Measurements from ENCODE around the gene BANP. TPM values are rescaled to one million over a fixed set of nuclear protein-coding genes. Genes with fewer than 3 reads are reported as not detected.
"Not testable (repeated sequence)": the region's sequence is repeated elsewhere in the genome, so short reads cannot be mapped to it uniquely, and the experiment has no call there.

Gene BANP
- total RNA-seq, 1 donor from 2014 or later = 44.9 TPM

DNA sequence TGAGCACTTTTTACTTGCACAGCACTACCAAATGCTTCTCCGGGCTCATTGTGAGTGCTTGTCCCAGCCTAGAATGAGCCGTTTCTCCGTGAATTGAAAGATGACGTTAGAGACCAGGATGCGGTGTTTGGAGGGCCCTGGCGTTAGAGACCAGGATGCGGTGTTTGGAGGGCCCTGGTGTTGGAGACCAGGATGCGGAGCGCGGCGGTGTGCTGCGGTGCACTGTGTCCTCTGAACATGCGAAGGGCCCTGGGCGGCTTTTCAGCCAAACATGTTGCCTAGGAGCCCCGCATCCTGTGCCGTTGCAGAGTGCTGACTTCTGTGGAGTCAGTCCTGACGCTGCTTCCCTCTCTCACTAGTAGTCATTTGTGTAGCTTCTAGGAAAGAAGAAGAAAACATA, 42.7 kb downstream of the BANP start:
- H3K4me3 Mint-ChIP-seq = no peak overlapping the region
- peaks cover 3% of the 10 kb centered on the region for H3K4me1 Mint-ChIP-seq
- no peaks in the 10 kb centered on the region for H3K9me3 Mint-ChIP-seq
- intact Hi-C loops (cut with micrococcal nuclease) = no loop called here
- DNase-seq = no peak
- H3K27ac Mint-ChIP-seq = no peak overlapping the region
- H3K27me3 Mint-ChIP-seq = no peaks in the 10 kb centered on the region
- H3K36me3 Mint-ChIP-seq (ENCODE audit: low read depth) = peaks cover 31% of the 10 kb centered on the region

DNA sequence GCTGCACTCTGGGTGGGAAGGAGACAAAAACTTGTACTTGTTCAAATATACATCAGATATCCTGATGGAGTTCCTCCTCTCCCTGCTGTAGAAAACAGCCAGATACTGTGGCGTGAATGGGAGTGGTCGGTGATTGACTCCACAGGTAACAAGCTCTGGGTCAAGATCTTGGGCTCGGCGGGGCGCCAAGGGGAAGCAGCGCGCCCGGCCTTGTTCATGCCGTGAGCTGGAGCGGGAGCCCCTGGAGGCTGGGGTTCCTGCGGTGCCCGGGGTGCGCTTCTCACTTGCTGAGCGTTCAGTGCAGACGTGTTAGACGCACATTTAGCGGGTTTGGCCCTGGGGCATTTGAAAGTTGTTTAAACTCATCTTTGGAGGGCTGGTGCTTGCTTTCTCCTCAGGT, 44.4 kb downstream of the BANP start:
- peaks cover 26% of the 10 kb centered on the region for H3K36me3 Mint-ChIP-seq (ENCODE audit: low read depth)
- DNase-seq = no peak
- H3K27ac Mint-ChIP-seq = no peak overlapping the region
- intact Hi-C loops (cut with micrococcal nuclease) = no loop called here
- no peaks in the 10 kb centered on the region for H3K27me3 Mint-ChIP-seq
- peaks cover 3% of the 10 kb centered on the region for H3K4me1 Mint-ChIP-seq
- H3K4me3 Mint-ChIP-seq = no peak overlapping the region
- H3K9me3 Mint-ChIP-seq = no peaks in the 10 kb centered on the region

DNA sequence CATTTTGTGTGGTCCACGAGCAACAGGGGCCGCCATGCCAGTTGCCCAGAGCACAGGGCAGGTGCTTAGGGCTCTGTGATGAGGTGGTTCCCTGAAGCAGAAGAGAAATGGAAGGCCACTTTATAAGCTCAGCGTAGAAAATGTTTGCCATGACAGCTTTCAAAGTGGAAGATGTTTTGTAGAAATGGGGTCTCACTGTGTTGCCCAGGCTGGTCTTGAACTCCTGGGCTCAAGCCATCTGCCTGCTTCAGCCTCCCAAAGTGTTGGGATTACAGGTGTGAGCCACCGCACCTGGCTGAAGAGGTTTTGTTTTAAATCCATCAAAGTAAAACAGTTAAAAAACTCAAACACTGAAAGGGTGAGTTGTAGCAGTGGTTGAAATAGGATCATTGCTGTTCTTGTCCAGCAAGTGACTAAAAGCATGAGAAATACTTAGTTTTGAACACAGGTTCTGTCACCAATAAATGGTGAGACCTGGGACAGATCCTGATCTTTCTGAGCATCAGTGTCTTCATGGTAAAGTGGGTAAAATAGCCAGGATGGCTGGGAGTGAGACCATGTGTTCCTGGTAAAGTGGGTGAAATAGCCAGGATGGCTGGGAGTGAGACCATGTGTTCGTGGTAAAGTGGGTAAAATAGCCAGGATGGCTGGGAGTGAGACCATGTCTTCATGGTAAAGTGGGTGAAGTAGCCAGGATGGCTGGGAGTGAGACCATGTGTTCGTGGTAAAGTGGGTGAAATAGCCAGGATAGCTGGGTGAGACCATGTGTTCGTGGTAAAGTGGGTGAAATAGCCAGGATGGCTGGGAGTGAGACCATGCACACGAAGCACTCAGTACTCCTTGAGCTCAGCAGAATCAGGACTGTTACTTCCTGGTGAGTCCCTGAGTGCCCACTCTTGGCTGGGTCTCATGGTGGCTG, 46.0 kb downstream of the BANP start:
- DNase-seq = no peak
- no peak overlapping the region for H3K27ac Mint-ChIP-seq
- H3K36me3 Mint-ChIP-seq (ENCODE audit: low read depth) = peaks cover 20% of the 10 kb centered on the region

DNA sequence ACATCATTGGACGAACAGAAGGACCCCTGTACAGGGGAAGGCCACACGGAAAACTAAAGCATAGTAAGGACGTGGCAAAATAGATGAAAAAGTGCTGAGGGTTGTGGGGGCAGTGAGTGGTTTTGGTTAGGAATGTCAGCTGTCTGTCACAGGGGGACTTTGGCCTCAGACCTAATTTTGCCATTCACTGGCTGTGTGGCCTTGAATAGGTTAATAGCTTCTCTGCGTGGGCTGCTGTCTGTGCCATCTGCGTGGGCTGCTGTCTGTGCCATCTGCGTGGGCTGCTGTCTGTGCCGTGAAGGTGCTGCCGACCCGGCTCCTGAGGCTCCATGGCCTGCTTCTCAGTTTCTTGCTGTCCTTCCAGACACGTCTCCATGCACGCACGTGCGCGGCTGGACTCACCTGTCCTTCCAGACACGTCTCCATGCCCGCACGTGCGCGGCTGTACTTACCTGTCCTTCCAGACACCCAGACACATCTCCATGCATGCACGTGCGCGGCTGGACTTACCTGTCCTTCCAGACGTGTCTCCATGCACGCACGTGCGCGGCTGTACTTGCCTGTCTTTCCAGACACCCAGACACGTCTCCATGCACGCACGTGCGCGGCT, 47.1 kb downstream of the BANP start:
- H3K4me1 Mint-ChIP-seq; H3K27ac Mint-ChIP-seq; H3K9me3 Mint-ChIP-seq; DNase-seq; H3K4me3 Mint-ChIP-seq; H3K27me3 Mint-ChIP-seq; intact Hi-C loops (cut with micrococcal nuclease): not testable (repeated sequence)
- peaks cover 15% of the 10 kb centered on the region for H3K36me3 Mint-ChIP-seq (ENCODE audit: low read depth)

More for the DNA sequence above, 46.0 kb downstream of the BANP start:
- H3K9me3 Mint-ChIP-seq = no peaks in the 10 kb centered on the region
- intact Hi-C loops (cut with micrococcal nuclease) = no loop called here
- H3K4me3 Mint-ChIP-seq = no peak overlapping the region
- H3K4me1 Mint-ChIP-seq = peaks cover 3% of the 10 kb centered on the region
- H3K27me3 Mint-ChIP-seq = no peaks in the 10 kb centered on the region

DNA sequence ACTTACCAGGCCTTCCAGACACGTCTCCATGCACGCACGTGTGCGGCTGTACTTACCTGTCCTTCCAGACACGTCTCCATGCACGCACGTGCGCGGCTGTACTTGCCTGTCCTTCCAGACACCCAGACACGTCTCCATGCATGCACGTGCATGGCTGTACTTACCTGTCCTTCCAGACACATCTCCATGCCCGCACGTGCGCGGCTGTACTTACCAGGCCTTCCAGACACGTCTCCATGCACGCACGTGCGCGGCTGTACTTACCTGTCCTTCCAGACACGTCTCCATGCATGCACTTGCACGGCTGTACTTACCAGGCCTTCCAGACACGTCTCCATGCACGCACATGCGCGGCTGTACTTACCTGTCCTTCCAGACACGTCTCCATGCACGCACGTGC, 47.8 kb downstream of the BANP start:
- H3K4me3 Mint-ChIP-seq; H3K27me3 Mint-ChIP-seq; H3K4me1 Mint-ChIP-seq; intact Hi-C loops (cut with micrococcal nuclease); DNase-seq; H3K9me3 Mint-ChIP-seq; H3K27ac Mint-ChIP-seq: not testable (repeated sequence)
- H3K36me3 Mint-ChIP-seq (ENCODE audit: low read depth) = peaks cover 14% of the 10 kb centered on the region

DNA sequence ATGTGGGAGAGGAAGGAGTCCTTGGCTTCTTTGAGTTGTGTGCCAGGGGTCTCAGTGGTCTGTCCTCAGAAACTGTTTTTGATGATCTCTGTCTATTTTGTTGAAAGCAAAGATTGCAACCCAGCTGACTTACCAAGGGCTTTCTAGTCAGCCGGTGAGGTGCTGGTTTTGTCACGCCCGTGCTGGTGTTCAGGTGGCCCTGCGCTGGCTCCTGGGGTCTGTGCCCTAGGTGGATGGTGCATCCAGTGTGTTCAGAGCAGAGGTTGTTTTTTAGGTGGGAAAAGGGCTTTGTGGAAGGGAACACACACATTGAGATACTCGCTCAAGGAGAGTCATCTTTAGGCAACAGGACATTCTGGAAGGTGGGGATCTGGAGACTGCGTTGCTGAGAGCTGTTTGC, 51.0 kb downstream of the BANP start:
- no peak for DNase-seq
- intact Hi-C loops (cut with micrococcal nuclease) = no loop called here
- H3K27ac Mint-ChIP-seq = no peak overlapping the region
- H3K4me3 Mint-ChIP-seq = no peak overlapping the region
- peaks cover 5% of the 10 kb centered on the region for H3K4me1 Mint-ChIP-seq
- no peaks in the 10 kb centered on the region for H3K9me3 Mint-ChIP-seq
- peaks cover 22% of the 10 kb centered on the region for H3K36me3 Mint-ChIP-seq (ENCODE audit: low read depth)
- no peaks in the 10 kb centered on the region for H3K27me3 Mint-ChIP-seq

DNA sequence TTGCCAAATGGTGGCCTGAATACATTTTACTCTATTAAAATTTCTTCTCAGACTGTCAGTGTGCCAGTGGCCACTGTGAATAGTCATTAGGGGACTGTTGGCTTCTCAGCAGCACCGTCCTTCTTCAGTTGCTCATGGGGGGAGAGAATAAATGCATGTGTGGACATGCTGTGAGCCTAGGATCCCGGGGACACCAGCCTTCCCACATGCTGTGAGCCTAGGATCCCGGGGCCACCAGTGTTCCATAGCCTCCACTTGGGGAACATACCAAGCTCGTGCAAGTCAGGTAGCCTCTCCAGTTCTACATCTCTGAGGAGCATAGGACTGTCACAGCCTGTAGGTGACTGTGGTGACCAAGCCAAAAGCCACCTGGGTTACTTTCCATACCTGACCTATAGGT, 51.5 kb downstream of the BANP start:
- no peak for DNase-seq
- peaks cover 26% of the 10 kb centered on the region for H3K36me3 Mint-ChIP-seq (ENCODE audit: low read depth)
- intact Hi-C loops (cut with micrococcal nuclease) = no loop called here
- no peaks in the 10 kb centered on the region for H3K9me3 Mint-ChIP-seq
- H3K27ac Mint-ChIP-seq = no peak overlapping the region
- peaks cover 2% of the 10 kb centered on the region for H3K4me1 Mint-ChIP-seq
- H3K27me3 Mint-ChIP-seq = no peaks in the 10 kb centered on the region
- no peak overlapping the region for H3K4me3 Mint-ChIP-seq

DNA sequence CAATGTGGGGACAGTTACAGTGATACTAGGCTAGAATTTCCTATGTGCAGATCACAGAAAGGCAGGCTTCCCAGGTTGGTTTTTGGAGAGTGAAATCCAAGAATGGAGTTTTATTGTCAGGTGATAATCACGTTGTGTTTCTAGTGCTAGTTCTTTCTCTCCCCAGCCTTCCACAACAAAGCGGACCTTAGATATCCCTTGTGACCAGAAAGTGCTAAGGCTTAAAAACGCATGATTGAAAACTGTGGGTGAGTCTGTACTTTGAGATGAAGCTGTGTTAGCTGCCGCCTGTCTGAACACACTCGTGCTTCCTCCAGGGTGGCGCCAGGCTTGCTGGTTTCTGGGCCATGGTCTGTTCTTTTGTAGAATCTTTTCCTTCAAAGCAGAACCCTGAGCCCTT, 52.1 kb downstream of the BANP start:
- no peaks in the 10 kb centered on the region for H3K9me3 Mint-ChIP-seq
- H3K27ac Mint-ChIP-seq = no peak overlapping the region
- H3K4me3 Mint-ChIP-seq = no peak overlapping the region
- intact Hi-C loops (cut with micrococcal nuclease) = no loop called here
- H3K27me3 Mint-ChIP-seq = no peaks in the 10 kb centered on the region
- peaks cover 28% of the 10 kb centered on the region for H3K36me3 Mint-ChIP-seq (ENCODE audit: low read depth)
- H3K4me1 Mint-ChIP-seq = peaks cover 2% of the 10 kb centered on the region
- no peak for DNase-seq

DNA sequence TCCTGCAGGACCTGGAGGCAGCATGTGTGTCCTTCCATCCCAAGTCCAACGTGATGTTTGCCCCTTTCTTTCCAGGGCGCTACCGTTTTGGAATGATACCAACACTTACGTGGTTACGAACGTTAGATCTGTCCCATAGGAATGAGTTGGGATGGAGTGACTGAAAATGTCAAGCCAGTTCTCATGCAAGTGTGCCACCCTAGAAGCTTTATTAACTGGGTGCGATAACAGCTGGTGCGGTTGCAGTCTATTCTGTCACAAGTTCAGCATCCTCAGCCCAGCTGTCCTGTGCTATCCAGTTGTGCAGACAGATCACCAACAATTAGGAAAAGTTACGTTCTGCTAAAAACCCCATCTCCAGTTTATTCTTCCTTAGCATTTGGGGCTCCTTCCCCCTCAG, 52.5 kb downstream of the BANP start:
- no peak overlapping the region for H3K4me3 Mint-ChIP-seq
- H3K27ac Mint-ChIP-seq = no peak overlapping the region
- peaks cover 26% of the 10 kb centered on the region for H3K36me3 Mint-ChIP-seq (ENCODE audit: low read depth)
- no peaks in the 10 kb centered on the region for H3K27me3 Mint-ChIP-seq
- H3K9me3 Mint-ChIP-seq = no peaks in the 10 kb centered on the region
- no peak for DNase-seq
- intact Hi-C loops (cut with micrococcal nuclease) = no loop called here
- H3K4me1 Mint-ChIP-seq = peaks cover 2% of the 10 kb centered on the region

DNA sequence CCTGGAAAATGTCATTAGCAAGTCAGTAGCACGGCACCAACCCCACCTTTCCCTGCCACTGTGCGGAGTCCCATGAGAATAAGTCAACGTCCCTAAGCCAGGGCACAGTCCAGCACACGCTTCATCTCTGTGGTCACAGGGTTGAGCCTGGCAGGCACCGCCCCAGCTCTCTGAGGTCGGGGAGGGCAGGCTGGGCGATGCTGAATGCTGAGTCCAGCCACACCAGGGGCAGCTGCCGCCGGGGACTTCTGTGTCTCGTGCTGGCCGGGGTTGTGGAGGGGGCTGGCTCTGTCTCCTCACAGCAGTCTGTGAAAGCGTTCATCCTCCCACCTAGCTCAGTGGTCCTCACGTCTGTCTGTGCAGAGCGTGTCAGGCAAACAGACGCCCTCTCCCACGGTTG, 53.2 kb downstream of the BANP start:
- Mint-ChIP-seq H3K27ac (no peak overlapping the region), H3K9me3 (no peaks in the 10 kb centered on the region), H3K36me3 (ENCODE audit: low read depth) (peaks cover 24% of the 10 kb centered on the region), H3K4me3 (no peak overlapping the region), H3K4me1 (peaks cover 2% of the 10 kb centered on the region), H3K27me3 (no peaks in the 10 kb centered on the region)
- DNase-seq = no peak
- intact Hi-C loops (cut with micrococcal nuclease) = no loop called here

DNA sequence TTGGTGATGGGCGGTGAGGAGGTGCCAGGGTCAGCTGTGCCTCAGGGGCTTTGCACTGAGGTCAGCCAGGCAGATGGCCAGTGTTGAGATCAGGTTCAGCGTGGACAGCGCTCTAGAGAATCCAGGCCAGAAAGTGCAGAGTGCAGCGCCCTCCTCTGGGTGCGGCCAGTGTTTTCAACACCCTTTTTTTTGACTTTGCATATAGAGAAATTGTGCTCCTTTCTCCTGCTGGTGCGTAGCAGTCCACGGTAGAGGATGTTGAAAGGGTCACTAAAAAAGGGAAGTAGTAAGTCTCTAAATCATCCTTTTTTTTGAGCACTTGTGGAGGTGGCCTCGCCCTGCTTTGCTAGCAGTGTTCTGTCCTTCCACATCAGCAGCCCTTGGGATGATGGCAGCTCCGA, 53.9 kb downstream of the BANP start:
- Mint-ChIP-seq H3K27ac (no peak overlapping the region), H3K4me1 (peaks cover 5% of the 10 kb centered on the region), H3K36me3 (ENCODE audit: low read depth) (peaks cover 27% of the 10 kb centered on the region), H3K4me3 (no peak overlapping the region), H3K9me3 (no peaks in the 10 kb centered on the region), H3K27me3 (no peaks in the 10 kb centered on the region)
- DNase-seq = no peak
- intact Hi-C loops (cut with micrococcal nuclease) = no loop called here

DNA sequence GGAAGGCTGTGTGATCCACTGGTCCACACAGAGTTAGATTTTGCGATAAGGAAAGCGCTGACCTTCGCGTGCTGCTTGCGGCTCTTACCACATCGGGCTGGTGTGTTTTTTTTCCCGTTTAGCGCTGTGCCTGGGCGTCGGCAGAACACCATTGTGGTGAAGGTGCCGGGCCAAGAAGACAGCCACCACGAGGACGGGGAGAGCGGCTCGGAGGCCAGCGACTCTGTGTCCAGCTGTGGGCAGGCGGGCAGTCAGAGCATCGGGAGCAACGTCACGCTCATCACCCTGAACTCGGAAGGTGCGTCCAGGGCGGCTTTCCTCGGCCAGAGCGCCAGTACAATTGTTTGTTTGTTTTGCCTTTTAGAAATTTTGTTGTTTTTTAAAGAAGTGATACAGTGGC, 54.7 kb downstream of the BANP start:
- no peak for DNase-seq
- Mint-ChIP-seq H3K9me3 (no peaks in the 10 kb centered on the region), H3K27me3 (no peaks in the 10 kb centered on the region), H3K27ac (no peak overlapping the region), H3K36me3 (ENCODE audit: low read depth) (peaks cover 28% of the 10 kb centered on the region), H3K4me3 (no peak overlapping the region), H3K4me1 (peaks cover 5% of the 10 kb centered on the region)
- intact Hi-C loops (cut with micrococcal nuclease) = no loop called here

DNA sequence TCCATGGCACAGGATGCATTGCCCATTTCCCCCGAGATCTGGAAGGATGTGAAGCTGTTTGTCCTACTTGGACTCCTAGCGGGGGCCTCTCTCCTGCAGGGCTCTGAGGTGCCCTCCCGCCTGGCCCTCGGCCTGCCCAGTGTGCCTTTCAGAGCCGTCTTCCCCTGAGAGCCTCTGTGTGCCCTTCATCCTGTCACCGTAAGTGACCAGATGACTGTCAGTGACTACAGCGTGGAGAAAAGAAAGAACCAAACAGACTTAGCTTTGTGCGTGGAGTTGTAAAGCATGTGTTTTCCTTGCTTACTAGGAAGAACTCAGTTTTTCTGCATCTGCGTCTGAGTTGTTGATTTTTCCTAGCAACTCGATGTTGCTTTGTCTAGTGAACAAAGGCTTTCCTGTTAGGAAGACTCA, 56.1 kb downstream of the BANP start:
- H3K36me3 Mint-ChIP-seq (ENCODE audit: low read depth) = peaks cover 27% of the 10 kb centered on the region
- no peak overlapping the region for H3K4me3 Mint-ChIP-seq
- DNase-seq = no peak
- no peaks in the 10 kb centered on the region for H3K9me3 Mint-ChIP-seq
- peaks cover 5% of the 10 kb centered on the region for H3K4me1 Mint-ChIP-seq
- H3K27ac Mint-ChIP-seq = no peak overlapping the region
- H3K27me3 Mint-ChIP-seq = no peaks in the 10 kb centered on the region
- intact Hi-C loops (cut with micrococcal nuclease) = no loop called here

DNA sequence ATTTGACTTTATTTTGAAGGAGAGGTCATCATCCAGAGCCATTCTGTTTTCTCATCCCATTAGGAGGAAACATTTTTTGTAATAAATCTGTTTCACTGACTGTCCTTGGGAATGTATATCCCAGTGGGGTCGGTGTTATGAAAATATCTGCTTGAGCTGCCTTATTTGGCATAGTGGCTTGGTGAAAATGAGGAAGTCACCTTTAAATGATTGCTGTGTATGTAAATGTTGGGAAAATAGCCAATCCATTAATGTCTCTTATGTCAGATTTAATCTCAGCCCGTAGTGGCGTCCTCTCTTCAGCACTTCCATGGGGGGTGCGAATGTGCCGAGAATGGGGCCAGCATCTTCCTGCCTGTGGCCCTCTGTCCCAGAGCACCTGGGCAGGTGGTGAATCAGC, 57.6 kb downstream of the BANP start:
- Mint-ChIP-seq H3K36me3 (ENCODE audit: low read depth) (peaks cover 26% of the 10 kb centered on the region), H3K9me3 (no peaks in the 10 kb centered on the region), H3K27ac (no peak overlapping the region), H3K4me1 (peaks cover 5% of the 10 kb centered on the region), H3K27me3 (no peaks in the 10 kb centered on the region), H3K4me3 (no peak overlapping the region)
- intact Hi-C loops (cut with micrococcal nuclease) = no loop called here
- DNase-seq = no peak
